Spinal cord (tissue), 10 donors: ENCODE data around the gene HOATZ. TPM values are rescaled to one million over a fixed set of nuclear protein-coding genes. Genes with fewer than 3 reads are reported as not detected.

Experiments used
- DNase-seq, 6 donors: peaks; one replicate each; pipeline versions ENCODE4 v3.0.0 to v3.0.0-alpha.2; 2013 to 2015; ENCODE audit warnings: low spot score in 6 of 6, low read depth in 4 of 6
- H3K27ac ChIP-seq: one replicate; pipeline ENCODE4 v1.5.1; 2013; ENCODE audit warnings: low read depth, low read length, control low read depth
- H3K27me3 ChIP-seq: one replicate; pipeline ENCODE4 v1.6.1; 2013; ENCODE audit warnings: low read length; ENCODE audit not compliant: control insufficient read depth, insufficient read depth
- H3K36me3 ChIP-seq: one replicate; pipeline ENCODE4 v1.6.1; 2013; ENCODE audit warnings: low read length; ENCODE audit not compliant: control insufficient read depth, insufficient read depth
- H3K4me1 ChIP-seq: one replicate; pipeline ENCODE4 v1.6.1; 2013; ENCODE audit warnings: low read length; ENCODE audit not compliant: control insufficient read depth, insufficient read depth
- H3K4me3 ChIP-seq: one replicate; pipeline ENCODE4 v1.5.1; 2013; ENCODE audit warnings: low read depth, low read length, control low read depth
- H3K9me3 ChIP-seq: one replicate; pipeline ENCODE4 v1.6.1; 2013; ENCODE audit warnings: low read length; ENCODE audit not compliant: control insufficient read depth, insufficient read depth
- WGBS: methylation state at CpG from one replicate; pipeline ENCODE4 v1.1.5; 2013; ENCODE audit warnings: missing lambda C conversion rate; ENCODE audit not compliant: insufficient coverage; 5-methylcytosine and 5-hydroxymethylcytosine counted together
- long read RNA-seq, 4 donors: transcript quantifications; one replicate each; lab custom pipeline, GENCODE V29; 2026
- polyA plus RNA-seq, 2 donors: library from polyadenylated mRNA; unstranded; fragments of 120-200 nt; gene quantifications; one replicate each; pipeline ENCODE4 v1.2.1, GENCODE V29; 2013; ENCODE audit not compliant: insufficient read length in 2 of 2
- total RNA-seq, 2 donors: library from RNA; depleted of rRNA in 1 of 2; stranded (reverse); fragments of 120-200 nt in 1 of 2; fragments of >200 nt in 1 of 2; gene quantifications; one replicate each; pipeline versions ENCODE4 v1.2.3 to v1.2.4, GENCODE V29; 2013 to 2014
- donor health status: healthy.

The HOATZ gene
- total RNA-seq (10 to 100 TPM in 1 of 2 donors, 1 to 10 TPM in 1; 3.4 to 29.5 TPM), polyA plus RNA-seq (1 to 10 TPM; 6.5 to 7.6 TPM)
- long read RNA-seq, donor 1, transcript C11orf88-202 (6 exons, 712 nt), result major isoform, 5 of 5 reads
- long read RNA-seq, donor 1, partial matches to known transcripts, result 0 of 5 reads
- long read RNA-seq, donor 1, other reads (novel, unspliced or antisense), result 0 of 5 reads
- long read RNA-seq, donor 2, partial matches to known transcripts, result 0 of 3 reads
- long read RNA-seq, donor 2, other reads (novel, unspliced or antisense), result 0 of 3 reads
- long read RNA-seq, donor 3, partial matches to known transcripts, result 0 of 1 reads
- long read RNA-seq, donor 3, other reads (novel, unspliced or antisense), result 0 of 1 reads
- long read RNA-seq, donor 4, transcript C11orf88-202 (6 exons, 712 nt), result major isoform, 10 of 11 reads
- long read RNA-seq, donor 4, partial matches to known transcripts, result 0 of 11 reads
- long read RNA-seq, donor 4, other reads (novel, unspliced or antisense), result 0 of 11 reads

DNA sequence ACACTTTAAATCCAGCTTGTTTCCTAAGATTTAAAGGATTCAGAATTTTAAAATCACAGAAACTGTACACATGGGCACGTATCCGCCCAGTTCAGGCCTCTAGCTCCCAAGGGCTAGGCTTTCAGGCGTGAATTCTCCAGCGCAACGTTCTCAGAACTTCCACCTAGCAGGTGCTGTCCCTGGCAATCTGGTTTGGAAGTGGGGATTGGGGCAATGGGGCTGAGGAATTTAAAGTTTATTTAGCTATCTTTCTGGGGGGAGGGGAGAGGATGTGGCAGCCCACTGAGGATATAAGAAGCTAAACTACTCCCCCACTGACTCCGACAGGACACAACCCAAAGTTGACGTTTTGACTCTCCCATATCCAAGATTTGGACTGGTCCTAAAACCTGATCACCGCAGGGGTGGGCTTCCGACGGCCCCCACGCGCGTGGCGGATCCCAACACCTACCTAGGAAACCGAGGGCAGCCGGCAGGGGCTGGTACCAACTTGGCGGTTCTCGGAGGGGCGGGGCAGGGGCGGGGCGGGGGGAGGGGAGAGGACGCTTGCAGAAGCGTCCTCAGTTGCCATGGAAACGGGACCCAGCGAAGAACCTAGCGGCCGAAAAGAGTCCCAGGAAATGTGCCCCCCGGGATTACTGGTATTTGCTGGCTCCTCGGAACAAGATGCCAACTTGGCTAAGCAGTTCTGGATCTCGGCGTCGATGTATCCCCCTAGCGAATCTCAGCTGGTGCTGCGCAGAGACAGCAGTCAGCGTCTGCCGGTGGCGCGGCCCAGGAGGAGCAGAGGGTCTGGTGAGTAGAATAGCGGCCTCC is at the start of gene HOATZ:
Gene HOATZ (plus strand): TSS at position 563 of the 816 bp plus-strand sequence. CDS start 7 bp downstream, at position 570.
- no peak within 1 kb of the TSS for H3K27ac ChIP-seq
- peak within 1 kb of the TSS; percentile 25 for H3K4me3 ChIP-seq
- peaks cover 37% of the 10 kb centered on the region for H3K27me3 ChIP-seq
- 6% methylated on average over 27 of the region's 39 CpGs for WGBS
- no peaks in the 10 kb centered on the region for H3K36me3 ChIP-seq
- no peaks in the 10 kb centered on the region for H3K9me3 ChIP-seq
- DNase-seq, result peak; percentile 5 to 84 (median 27)
- peaks cover 20% of the 10 kb centered on the region for H3K4me1 ChIP-seq

DNA sequence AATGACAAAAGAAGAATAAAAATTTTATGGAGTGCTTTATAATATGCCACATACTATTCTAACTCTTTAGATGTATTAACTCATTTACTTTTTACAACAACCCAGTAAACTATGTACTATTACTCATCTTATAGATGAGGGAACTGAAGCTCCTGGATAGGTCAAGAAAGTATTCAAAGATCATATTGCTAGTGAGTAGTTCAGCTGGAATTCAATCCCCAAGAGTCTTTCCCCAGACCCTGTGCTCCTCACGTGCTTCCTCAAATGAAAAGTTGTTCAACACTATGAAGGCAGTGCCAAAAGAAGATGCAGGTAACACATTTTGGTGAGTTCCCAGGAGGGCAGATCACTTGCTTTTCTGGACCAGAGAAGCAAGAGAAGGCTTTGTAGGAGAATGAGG is 49.2 kb upstream of the HOATZ start:
- no peak overlapping the region for H3K4me3 ChIP-seq
- no peak for DNase-seq
- H3K27me3 ChIP-seq, result no peaks in the 10 kb centered on the region
- no peaks in the 10 kb centered on the region for H3K9me3 ChIP-seq
- WGBS, result no CpG with 5 or more reads among the region's 1 CpG
- H3K4me1 ChIP-seq, result no peaks in the 10 kb centered on the region
- H3K27ac ChIP-seq, result no peak overlapping the region
- no peaks in the 10 kb centered on the region for H3K36me3 ChIP-seq

DNA sequence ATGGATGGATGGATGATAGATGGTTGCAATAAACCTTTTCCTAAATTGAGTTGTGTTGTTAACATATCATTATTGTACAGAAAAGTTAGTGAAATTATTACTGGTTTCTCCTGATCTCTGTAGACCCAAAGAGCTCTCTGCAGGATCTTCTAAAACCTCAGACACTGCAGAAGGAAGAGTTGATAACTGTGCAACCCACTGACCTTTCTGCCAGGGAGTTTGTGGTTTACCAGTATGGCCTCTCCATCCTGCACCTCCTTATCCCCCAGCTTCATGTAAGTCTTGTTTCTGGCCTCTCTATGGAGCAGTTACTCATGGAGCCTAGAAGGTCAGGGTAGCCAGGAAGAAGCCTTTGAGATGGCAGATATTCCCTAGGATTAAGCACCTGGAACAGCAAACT is 48.0 kb upstream of the HOATZ start:
- no peak overlapping the region for H3K4me3 ChIP-seq
- no peak for DNase-seq
- H3K27ac ChIP-seq, result no peak overlapping the region
- no peaks in the 10 kb centered on the region for H3K27me3 ChIP-seq
- H3K4me1 ChIP-seq, result no peaks in the 10 kb centered on the region
- H3K9me3 ChIP-seq, result no peaks in the 10 kb centered on the region
- no peaks in the 10 kb centered on the region for H3K36me3 ChIP-seq

DNA sequence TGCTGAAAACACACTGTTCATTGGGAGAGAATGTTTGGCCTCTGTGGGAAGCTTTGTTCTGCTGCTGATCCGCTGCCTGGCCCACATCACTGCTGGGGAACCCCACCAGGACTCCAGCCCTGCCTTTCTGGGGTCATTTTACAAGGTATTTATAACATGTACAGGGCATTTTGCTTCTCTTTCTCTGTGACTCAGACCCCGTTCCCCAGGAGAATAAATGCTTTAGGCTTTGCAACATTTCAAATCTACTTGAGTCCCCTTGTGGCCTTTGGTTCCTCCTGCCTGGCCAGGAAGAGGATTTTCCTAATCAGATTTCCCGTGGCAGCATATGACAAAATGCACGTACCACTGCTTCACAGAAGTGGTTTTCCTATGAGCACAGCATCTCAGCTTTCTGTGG is 45.4 kb upstream of the HOATZ start:
- no peak overlapping the region for H3K27ac ChIP-seq
- no peaks in the 10 kb centered on the region for H3K9me3 ChIP-seq
- no peak overlapping the region for H3K4me3 ChIP-seq
- 60% methylated on average over 1 of the region's 4 CpGs for WGBS
- no peaks in the 10 kb centered on the region for H3K4me1 ChIP-seq
- H3K27me3 ChIP-seq, result no peaks in the 10 kb centered on the region
- no peaks in the 10 kb centered on the region for H3K36me3 ChIP-seq
- peak in 1 of 6 donors; percentile 10 for DNase-seq

DNA sequence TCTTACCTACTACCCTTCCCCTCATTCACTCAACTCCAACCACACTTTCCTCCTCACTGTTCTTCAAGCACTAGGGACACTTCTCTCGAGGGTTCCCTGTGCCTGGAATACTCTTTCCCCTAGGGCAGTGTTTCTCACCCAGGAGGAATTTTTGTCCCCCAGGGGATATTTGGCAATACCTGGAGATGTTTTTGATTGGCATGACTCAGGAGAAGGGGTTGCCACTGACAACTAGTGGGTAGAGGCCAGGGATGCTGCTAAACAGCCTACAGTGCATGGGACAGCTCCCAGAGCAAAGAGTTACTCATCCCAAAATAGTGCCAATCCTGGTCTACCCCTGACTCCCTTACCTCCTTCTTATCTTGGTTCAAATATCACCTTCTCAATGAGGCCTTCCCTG is 42.4 kb upstream of the HOATZ start:
- no peaks in the 10 kb centered on the region for H3K4me1 ChIP-seq
- no peak overlapping the region for H3K4me3 ChIP-seq
- no peak for DNase-seq
- no CpG with 5 or more reads among the region's 1 CpG for WGBS
- H3K27ac ChIP-seq, result no peak overlapping the region
- H3K36me3 ChIP-seq, result no peaks in the 10 kb centered on the region
- no peaks in the 10 kb centered on the region for H3K27me3 ChIP-seq
- no peaks in the 10 kb centered on the region for H3K9me3 ChIP-seq

DNA sequence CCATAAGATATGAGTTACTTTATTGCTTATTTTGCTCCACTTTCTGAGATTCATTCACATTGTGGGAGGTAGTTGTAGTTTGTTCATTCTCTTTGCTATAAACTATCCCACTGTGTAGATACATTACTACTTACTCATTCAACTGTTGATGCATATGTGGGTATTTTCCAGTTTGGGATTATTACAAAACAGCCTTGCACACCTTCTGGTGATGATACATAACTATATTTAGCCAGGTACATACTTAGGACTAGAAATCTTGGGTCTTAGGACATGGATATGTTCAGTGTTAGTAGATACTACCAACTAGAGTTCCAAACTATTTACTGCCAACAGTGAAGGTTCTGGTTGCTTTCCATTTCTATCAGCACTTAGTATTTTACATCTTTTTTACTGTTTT is 40.1 kb upstream of the HOATZ start:
- Histone ChIP-seq H3K36me3 (no peaks in the 10 kb centered on the region), H3K27ac (no peak overlapping the region), H3K4me1 (no peaks in the 10 kb centered on the region), H3K27me3 (no peaks in the 10 kb centered on the region), H3K4me3 (no peak overlapping the region), H3K9me3 (no peaks in the 10 kb centered on the region)
- DNase-seq, result no peak

DNA sequence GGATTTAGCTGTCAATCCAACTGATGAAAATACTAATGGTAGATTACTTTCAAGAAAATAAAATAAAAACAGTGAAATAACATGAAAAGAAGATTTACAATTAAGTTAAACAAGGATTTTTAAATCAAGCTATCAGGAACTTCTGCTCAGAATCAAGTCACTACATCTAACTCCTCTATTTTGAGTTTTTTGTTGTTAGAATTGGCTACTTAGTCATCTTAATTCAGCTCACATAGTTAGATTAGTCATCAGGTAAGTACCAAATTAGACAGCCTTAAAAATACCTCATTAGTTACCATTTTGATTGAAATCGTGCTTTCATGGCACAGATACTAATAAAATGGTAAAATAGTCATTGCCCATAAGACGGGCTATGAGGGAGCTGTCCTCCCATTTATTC is 38.2 kb upstream of the HOATZ start:
- no CpG with 5 or more reads among the region's 2 CpGs for WGBS
- H3K27me3 ChIP-seq, result no peaks in the 10 kb centered on the region

DNA sequence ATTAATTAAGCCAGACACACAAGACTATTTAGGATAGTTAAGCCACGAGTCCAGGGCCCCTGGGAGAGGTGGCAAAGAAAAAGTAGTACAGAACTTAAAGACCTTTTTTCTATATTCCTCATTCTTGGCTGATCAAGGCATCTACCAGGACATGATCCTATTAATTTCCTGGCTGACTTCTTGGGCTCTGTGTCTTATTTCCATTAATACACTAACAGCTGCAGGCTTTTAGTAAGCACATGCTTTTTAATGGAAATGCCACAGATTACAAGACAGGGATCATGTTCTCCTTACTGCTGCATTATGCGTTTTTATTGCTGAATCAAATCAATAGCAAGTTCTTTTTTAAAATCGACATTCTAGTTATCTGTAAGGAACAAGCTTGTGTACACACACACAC is 37.6 kb upstream of the HOATZ start:
- H3K27me3 ChIP-seq, result no peaks in the 10 kb centered on the region
- H3K4me1 ChIP-seq, result no peaks in the 10 kb centered on the region
- no peak overlapping the region for H3K27ac ChIP-seq
- no peaks in the 10 kb centered on the region for H3K36me3 ChIP-seq
- WGBS, result 100% methylated on average over 1 of the region's 3 CpGs
- H3K9me3 ChIP-seq, result no peaks in the 10 kb centered on the region
- no peak overlapping the region for H3K4me3 ChIP-seq
- peak in 1 of 6 donors; percentile 33 for DNase-seq

More for the DNA sequence above, 38.2 kb upstream of the HOATZ start:
- Histone ChIP-seq H3K9me3 (no peaks in the 10 kb centered on the region), H3K36me3 (no peaks in the 10 kb centered on the region), H3K4me1 (no peaks in the 10 kb centered on the region), H3K27ac (no peak overlapping the region), H3K4me3 (no peak overlapping the region)
- DNase-seq, result no peak

DNA sequence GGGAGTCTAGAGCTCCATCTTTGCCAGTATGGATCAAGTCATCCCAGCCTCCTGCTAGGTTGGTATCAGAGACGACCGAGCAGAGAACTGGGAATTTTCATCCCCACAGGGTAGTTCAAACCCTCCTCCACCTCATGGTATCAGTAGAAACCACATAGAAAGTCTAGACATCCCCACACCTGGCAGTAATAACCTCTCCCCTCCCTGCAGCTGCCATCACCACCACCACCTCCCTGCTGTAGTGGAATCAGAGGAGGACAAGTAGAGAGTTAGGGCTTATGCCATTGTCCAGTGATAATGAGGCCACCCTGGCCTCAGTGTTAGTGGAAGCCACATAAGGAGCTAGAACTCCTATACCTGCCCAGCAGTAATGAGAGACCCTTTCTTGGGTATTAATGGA is 36.7 kb upstream of the HOATZ start:
- H3K4me3 ChIP-seq, result no peak overlapping the region
- 100% methylated on average over 2 of the region's 2 CpGs for WGBS
- no peak overlapping the region for H3K27ac ChIP-seq
- no peaks in the 10 kb centered on the region for H3K27me3 ChIP-seq
- H3K4me1 ChIP-seq, result no peaks in the 10 kb centered on the region
- no peaks in the 10 kb centered on the region for H3K36me3 ChIP-seq
- H3K9me3 ChIP-seq, result no peaks in the 10 kb centered on the region
- no peak for DNase-seq
